Subcutaneous abdominal adipose tissue (tissue), 5 donors: ENCODE results near the gene CYSLTR2.

ENCODE experiments used
- H3K27ac ChIP-seq: one replicate; pipeline ENCODE4 v1.7.0; 2013; ENCODE audit warnings: low read depth, mild to moderate bottlenecking, inconsistent platforms, low read length, moderate library complexity
- H3K27me3 ChIP-seq, 5 donors: one replicate each; pipeline ENCODE4 v1.7.0; 2013; ENCODE audit warnings: low read length in 5 of 5, inconsistent platforms in 1 of 5; ENCODE audit not compliant: control insufficient read depth in 5 of 5, insufficient read depth in 4 of 5
- H3K36me3 ChIP-seq, 5 donors: one replicate each; pipeline ENCODE4 v1.7.0; 2013; ENCODE audit warnings: low read length in 5 of 5; ENCODE audit not compliant: control insufficient read depth in 5 of 5, insufficient read depth in 5 of 5
- H3K4me1 ChIP-seq, 5 donors: one replicate each; pipeline ENCODE4 v1.7.0; 2013; ENCODE audit warnings: low read length in 5 of 5, mild to moderate bottlenecking in 3 of 5, moderate library complexity in 1 of 5; ENCODE audit not compliant: control insufficient read depth in 5 of 5, insufficient read depth in 5 of 5
- H3K4me3 ChIP-seq, 5 donors: one replicate each; pipeline ENCODE4 v1.7.0; 2013; ENCODE audit warnings: low read length in 5 of 5, low read depth in 1 of 5
- H3K9ac ChIP-seq, 5 donors: one replicate each; pipeline ENCODE4 v1.7.0; 2013; ENCODE audit warnings: low read length in 5 of 5, mild to moderate bottlenecking in 4 of 5, moderate library complexity in 3 of 5
- H3K9me3 ChIP-seq, 5 donors: one replicate each; pipeline ENCODE4 v1.7.0; 2013; ENCODE audit warnings: low read length in 5 of 5; ENCODE audit not compliant: control insufficient read depth in 5 of 5
- donor health status: healthy.
- donor health status: healthy.
- donor health status: healthy.
- donor health status: healthy.
- donor health status: healthy.

The CYSLTR2 gene

GRCh38 chr13:48728226-48728625, 74.5 kb downstream of the CYSLTR2 start:
- no peak overlapping the region for H3K9ac ChIP-seq
- peaks cover 0 to 23% (median 17%) of the 10 kb centered on the region in 5 donors for H3K4me1 ChIP-seq
- peaks cover 0 to 3% (median 0%) of the 10 kb centered on the region in 5 donors for H3K9me3 ChIP-seq
- H3K36me3 ChIP-seq, result no peaks in the 10 kb centered on the region
- H3K4me3 ChIP-seq, result peak overlapping the region in 2 of 5 donors; percentile 14 to 16
- H3K27ac ChIP-seq, result no peak overlapping the region
- H3K27me3 ChIP-seq, result no peaks in the 10 kb centered on the region

DNA sequence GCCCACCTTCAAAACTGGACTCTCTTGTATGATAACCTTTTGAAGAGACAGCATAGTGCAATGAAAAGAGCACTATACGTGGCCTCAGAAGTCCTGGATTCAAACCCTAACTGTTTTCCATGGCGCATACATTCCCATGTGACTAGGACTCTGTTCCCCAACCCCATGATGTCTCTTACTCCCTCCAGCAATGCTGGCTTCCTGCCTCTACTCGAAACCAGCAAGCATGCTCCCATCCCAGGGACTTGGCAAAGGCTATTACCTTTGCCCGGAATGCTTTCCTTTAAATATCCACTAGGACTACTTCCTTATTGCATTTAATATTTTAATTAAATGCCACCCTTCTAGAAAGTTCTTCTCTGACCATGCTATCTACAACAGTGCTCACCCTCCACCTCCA, 75.1 kb downstream of the CYSLTR2 start:
- Histone ChIP-seq H3K4me1 (peaks cover 0 to 23% (median 17%) of the 10 kb centered on the region in 5 donors), H3K4me3 (peak overlapping the region in 2 of 5 donors; percentile 14 to 38), H3K27ac (no peak overlapping the region), H3K36me3 (no peaks in the 10 kb centered on the region), H3K9ac (no peak overlapping the region), H3K9me3 (peaks cover 0 to 3% (median 0%) of the 10 kb centered on the region in 5 donors), H3K27me3 (no peaks in the 10 kb centered on the region)

- no peaks in the 10 kb centered on the region for H3K36me3 ChIP-seq
- peaks cover 0 to 23% (median 17%) of the 10 kb centered on the region in 5 donors for H3K4me1 ChIP-seq
- peaks cover 0 to 2% (median 0%) of the 10 kb centered on the region in 5 donors for H3K9me3 ChIP-seq
- no peak overlapping the region for H3K9ac ChIP-seq
- no peak overlapping the region for H3K27ac ChIP-seq
- no peaks in the 10 kb centered on the region for H3K27me3 ChIP-seq
- H3K4me3 ChIP-seq, result no peak overlapping the region
These were observed 76.1 kb downstream of the CYSLTR2 start for GRCh38 chr13:48729856-48730255.

DNA sequence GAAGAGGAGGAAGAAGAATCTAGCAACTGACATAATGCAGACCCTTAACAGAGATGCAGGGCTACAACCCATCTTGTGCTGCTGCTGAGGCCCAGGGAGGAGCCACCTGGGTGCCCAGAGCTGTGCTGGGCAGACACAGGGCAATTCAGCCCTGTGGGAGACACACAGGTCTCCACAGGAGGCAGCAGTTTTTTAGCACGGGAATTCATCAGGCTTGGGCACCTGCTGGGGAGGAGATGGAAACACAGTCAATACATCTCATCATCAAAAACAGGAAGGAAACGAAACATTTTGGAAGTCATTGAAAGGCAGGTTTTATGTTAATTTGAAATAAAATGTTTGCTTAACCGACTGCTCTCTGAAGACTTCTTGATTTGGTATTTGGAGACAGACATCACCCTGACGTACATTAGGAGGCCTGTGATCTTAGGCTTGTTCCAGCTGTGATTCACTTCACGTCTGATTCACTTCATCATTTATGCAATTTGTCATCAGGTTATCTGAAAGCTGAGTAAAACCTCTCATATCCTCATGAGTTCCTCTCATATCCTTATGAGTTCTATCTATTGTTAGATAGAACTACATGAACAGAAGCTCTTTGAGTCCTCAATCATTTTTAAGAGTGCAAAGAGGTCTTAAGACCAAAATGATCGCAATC, 77.4 kb downstream of the CYSLTR2 start:
- Histone ChIP-seq H3K27ac (no peak overlapping the region), H3K27me3 (no peaks in the 10 kb centered on the region), H3K9ac (no peak overlapping the region), H3K4me3 (no peak overlapping the region), H3K4me1 (peaks cover 0 to 23% (median 17%) of the 10 kb centered on the region in 5 donors), H3K9me3 (no peaks in the 10 kb centered on the region), H3K36me3 (no peaks in the 10 kb centered on the region)

DNA sequence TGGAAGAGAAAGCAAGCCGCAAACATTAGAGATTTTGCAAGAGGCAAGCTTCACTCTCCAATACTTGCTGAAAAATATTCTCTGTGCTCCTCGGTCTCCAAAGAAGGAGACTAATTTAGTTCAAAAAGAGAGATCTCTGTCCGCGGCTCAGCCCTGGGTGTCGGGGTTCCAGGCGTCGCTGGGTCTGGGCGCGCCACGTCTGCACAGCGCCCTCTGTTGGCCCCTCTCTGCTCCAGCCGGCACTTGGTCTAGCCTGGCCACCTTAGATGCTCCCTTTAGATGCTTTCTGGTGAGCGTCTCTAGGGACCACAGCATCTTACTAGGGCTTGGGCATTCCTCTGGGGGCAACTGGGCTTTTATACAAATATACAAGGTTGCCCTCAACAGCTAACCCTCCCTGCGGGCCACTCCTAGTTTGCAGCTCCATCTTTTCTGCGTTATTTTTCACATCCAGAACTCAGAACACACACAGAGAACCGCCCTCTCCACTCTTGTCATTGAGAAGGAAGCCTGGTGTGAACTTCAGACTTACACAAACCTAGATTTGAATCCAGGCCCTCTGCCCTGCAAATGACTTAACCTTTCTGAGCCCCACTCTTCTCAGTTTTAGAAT, 78.3 kb downstream of the CYSLTR2 start:
- no peak overlapping the region for H3K27ac ChIP-seq

DNA sequence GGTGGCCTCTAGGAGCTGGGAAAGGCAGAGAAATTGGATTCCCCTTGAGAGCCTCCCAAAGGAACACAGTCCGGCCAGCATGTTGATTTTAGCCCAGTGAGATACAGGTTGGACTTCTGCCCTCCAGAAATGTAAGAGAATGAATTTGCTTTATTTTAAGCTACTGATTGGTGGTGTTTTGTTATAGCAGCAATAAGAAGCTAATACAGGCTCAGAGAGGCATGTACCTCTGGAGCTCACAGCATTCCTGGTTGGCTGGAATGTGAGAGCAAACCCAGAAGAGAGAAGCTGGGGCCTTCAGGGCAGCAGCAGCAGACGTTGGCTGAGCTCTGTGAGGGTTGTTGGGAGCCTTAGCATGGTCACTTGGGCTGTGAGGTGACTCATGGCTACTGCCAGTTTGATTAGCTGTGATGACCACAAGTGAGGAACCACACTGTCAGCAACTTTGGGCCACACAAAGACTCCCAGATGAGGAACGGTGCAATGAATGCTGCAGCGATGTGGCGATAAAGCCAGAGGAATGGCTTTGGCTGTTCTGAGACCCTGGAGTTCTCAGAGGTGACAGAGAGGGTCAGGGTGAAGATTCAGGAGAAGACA, 80.1 kb downstream of the CYSLTR2 start:
- Histone ChIP-seq H3K27ac (no peak overlapping the region), H3K4me3 (no peak overlapping the region), H3K27me3 (no peaks in the 10 kb centered on the region), H3K4me1 (peaks cover 0 to 11% (median 7%) of the 10 kb centered on the region in 5 donors), H3K9me3 (no peaks in the 10 kb centered on the region), H3K9ac (no peak overlapping the region), H3K36me3 (no peaks in the 10 kb centered on the region)

More for the DNA sequence above, 78.3 kb downstream of the CYSLTR2 start:
- H3K4me1 ChIP-seq, result peaks cover 0 to 21% (median 14%) of the 10 kb centered on the region in 5 donors
- no peaks in the 10 kb centered on the region for H3K27me3 ChIP-seq
- H3K4me3 ChIP-seq, result peak overlapping the region in 4 of 5 donors; percentile 16 to 52 (median 32)
- no peaks in the 10 kb centered on the region for H3K36me3 ChIP-seq
- no peaks in the 10 kb centered on the region for H3K9me3 ChIP-seq
- peak overlapping the region in 1 of 5 donors; percentile 52 for H3K9ac ChIP-seq

- H3K27me3 ChIP-seq, result no peaks in the 10 kb centered on the region
- H3K4me3 ChIP-seq, result no peak overlapping the region
- H3K27ac ChIP-seq, result no peak overlapping the region
- peaks cover 0 to 9% (median 0%) of the 10 kb centered on the region in 5 donors for H3K4me1 ChIP-seq
- no peaks in the 10 kb centered on the region for H3K36me3 ChIP-seq
- H3K9ac ChIP-seq, result no peak overlapping the region
- H3K9me3 ChIP-seq, result no peaks in the 10 kb centered on the region
These were observed 81.8 kb downstream of the CYSLTR2 start for GRCh38 chr13:48735571-48735970.

DNA sequence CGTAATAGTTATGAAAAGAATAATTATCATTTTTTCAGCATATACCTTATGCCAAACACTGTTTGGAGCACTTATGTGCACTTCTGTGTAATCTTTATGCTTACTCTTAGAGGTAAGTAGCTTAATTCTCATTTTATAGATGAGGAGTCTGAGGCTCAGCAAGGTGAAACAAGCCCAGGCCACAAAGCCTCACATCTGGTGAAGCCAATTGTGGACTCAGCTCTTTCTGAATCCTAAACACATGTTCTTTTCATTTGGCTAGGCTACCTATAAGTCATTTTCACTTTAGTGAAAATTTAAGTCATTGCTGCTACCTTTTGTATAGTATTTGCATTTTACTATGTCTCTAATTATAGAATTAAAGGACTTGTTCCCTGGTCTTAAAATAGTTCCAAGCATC, 84.0 kb downstream of the CYSLTR2 start:
- no peak overlapping the region for H3K27ac ChIP-seq

GRCh38 chr13:48738311-48738710, 84.6 kb downstream of the CYSLTR2 start:
- H3K4me1 ChIP-seq, result no peaks in the 10 kb centered on the region
- no peak overlapping the region for H3K27ac ChIP-seq
- H3K4me3 ChIP-seq, result no peak overlapping the region
- no peaks in the 10 kb centered on the region for H3K36me3 ChIP-seq
- no peaks in the 10 kb centered on the region for H3K9me3 ChIP-seq
- no peaks in the 10 kb centered on the region for H3K27me3 ChIP-seq
- H3K9ac ChIP-seq, result no peak overlapping the region

More for the DNA sequence above, 84.0 kb downstream of the CYSLTR2 start:
- Histone ChIP-seq H3K4me3 (no peak overlapping the region), H3K36me3 (no peaks in the 10 kb centered on the region), H3K27me3 (no peaks in the 10 kb centered on the region), H3K9ac (no peak overlapping the region), H3K9me3 (no peaks in the 10 kb centered on the region), H3K4me1 (no peaks in the 10 kb centered on the region)

DNA sequence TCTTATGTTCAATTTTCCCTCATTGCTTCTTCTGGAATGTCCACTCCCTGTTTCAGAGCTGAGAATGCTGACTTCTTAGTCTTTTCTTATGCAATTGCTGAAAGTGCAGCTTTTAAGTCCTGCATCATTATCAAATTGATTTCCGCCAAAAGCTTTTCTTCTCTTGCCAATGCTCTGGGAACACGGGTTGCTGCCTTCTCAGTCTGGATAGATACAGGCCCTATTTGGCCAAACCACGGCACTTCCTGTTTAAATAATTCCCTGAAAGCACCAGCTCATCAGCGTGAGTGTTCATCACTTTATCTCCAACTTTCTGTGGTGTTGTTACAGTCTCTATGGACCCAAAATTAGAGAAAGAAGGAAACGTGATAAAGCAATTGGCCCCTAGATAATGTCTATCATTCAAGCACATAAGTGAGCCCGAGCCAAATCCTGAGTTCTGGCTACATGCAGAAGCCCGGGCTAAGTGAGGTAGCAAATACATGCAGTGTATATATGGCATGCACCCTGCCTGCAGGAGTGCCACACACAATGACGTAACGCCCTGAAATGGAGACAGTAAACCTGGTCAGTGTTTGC, 85.7 kb downstream of the CYSLTR2 start:
- no peak overlapping the region for H3K4me3 ChIP-seq
- no peaks in the 10 kb centered on the region for H3K9me3 ChIP-seq
- no peaks in the 10 kb centered on the region for H3K36me3 ChIP-seq
- no peak overlapping the region for H3K9ac ChIP-seq
- no peaks in the 10 kb centered on the region for H3K27me3 ChIP-seq
- H3K27ac ChIP-seq, result no peak overlapping the region
- no peaks in the 10 kb centered on the region for H3K4me1 ChIP-seq
